ENCODE measurements around the gene TEDC1.

The TEDC1 gene

GRCh38 chr14:105497671-105498429 lies 6.8 kb downstream of the TEDC1 start:
- DNase-seq: peak; percentile 26

DNA sequence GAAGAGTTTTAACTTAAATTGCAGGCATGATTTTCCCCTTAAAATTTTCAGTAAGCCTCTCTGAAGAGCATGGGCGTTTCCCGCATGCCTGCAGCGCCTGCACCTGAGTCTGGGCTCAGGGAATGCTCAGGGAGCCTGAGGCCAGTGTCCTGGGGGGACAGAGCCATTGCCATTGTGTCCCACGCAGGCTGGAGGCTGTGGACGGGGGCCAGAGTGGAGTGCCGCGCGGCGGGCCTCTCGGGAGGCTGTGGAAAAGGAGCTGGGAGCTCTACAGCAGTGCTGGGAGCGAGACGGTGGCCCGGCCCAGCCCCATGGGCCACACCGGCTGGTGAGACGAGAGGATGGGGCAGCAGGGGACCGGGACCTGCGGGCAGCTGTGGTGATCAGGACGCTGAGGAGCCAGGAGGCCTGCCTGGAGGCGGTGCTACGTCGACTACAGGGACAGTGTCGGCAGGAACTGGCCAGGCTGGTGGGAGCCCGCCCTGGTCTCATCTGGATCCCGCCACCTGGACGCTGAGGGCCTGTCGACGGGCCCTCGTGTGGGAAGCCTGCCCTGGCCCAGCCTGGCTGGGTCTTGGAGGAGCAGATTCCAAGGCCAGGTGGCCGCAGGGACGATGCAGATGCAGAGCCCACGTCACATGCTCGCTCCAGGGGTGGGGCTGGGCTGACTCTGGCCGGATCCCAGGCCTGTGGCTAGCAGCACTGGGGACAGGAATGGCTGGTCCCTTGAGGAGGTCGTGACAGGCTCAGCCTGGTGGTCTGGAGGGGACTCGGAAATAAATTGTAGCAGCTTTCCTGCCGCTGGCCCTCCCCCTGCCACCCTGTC lies 7.6 kb downstream of the TEDC1 start:
- DNase-seq: peak; percentile 18

DNA sequence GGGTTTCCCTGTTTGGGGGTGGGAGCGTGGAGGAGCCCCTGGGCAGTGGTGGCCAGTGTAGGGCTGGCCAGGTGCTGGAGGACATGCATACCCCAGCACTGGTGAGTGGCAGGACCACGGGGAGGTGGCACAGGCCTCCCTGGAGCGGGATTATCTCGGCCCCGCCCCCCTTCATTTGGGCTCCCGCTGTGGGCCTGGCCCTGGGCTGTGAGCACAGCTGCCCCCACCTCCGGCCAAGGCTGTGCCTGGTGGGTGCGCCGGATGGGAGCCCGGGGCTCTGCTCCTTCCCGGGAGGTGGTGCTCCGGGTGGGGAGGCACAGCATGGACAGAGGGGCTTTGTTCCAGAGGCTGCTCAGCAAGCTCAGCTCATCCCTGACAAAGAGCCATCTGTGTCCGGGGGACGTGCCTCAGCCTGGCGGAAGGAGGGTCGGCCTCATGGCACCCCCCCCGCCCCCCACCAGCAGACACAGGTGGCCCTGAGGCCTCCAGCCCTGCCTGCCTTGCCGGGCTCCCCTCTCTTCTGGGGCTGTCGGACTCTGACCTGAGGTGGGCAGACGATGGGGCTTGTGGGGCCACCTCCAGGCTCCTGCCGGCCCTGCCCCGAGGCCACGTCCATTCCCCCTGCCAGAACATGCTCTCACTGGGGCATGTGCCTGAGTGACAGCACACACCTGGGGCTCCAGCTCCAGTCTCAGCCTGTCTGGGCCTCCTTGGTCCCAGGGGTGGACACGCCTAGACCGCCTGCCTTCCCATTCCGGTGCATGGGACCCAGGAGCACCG lies 8.4 kb downstream of the TEDC1 start:
- DNase-seq: peak; percentile 38

DNA sequence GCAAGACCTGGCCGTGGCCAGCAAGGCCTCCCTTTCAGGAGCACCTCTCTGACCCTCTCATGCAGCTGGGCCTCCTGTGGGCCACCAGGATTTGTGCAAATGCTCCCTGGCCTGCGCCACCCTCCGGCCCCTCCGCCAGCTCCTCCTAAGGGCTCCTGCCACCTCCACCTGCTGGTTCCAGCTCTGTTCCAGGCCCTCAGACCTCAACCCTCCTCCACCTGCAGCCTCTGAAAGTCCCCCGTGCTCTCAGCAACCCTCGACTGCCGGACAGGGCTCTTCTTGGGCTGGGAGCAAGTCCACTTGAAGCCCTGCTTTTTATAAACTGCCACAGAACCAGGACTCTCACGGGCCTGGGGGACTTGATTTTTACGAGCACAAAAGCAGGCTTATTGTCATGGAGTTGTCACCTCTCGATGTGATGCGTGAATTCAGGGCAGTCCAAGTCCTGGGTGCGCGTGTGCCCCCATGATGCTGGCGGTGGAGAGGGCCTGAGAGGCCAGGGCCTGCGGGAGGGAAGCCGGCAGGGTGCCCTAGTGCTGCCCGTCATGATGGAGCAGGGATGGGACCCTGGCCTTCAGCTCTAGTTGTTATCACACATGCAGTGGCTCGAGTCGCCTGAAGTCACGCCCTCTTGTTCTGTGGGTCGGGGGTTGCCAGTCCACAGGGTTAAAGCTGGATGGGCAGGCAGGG lies 9.1 kb downstream of the TEDC1 start:
- DNase-seq: peak; percentile 27

- DNase-seq: no peak
These were observed 9.7 kb downstream of the TEDC1 start for GRCh38 chr14:105500726-105501101.

DNA sequence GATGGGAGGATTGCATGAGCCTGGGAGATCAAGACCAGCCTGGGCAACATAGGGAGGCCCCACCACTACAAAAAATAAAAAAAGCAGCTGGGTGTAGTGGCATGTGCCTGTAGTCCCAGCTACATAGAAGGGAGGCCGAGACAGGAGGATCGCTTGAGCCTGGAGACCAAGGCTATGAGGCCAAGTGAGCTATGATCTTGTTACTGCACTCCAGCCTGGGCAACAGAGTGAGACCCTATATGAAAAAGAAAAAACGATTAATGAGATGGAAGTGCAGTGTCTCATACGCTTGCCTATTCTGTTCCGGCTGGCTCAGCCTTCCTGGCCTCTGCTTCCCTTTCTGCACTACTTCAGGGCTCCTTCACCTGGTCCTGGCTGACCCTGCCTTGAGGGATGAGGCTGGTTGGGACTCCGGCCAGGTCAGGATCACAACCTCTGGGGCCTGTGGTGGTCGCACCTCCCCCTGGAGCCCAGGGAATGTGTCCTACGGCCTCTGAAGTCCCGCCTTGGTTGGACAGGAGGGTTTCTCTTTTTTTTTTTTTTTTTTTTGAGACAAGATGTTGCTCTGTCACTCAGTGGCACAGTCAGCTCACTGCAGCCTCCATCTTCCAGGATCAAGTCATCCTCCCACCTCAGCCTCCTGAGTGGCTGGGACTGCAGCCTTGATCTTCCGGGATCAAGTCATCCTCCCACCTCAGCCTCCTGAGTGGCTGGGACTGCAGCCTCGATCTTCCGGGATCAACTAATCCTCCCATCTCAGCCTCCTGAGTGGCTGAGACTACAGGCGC lies 10.7 kb downstream of the TEDC1 start:
- peak; percentile 38 for DNase-seq

GRCh38 chr14:105502446-105503295 lies 11.6 kb downstream of the TEDC1 start:
- DNase-seq: peak; percentile 23

GRCh38 chr14:105503296-105503640 lies 12.2 kb downstream of the TEDC1 start:
- no peak for DNase-seq

DNA sequence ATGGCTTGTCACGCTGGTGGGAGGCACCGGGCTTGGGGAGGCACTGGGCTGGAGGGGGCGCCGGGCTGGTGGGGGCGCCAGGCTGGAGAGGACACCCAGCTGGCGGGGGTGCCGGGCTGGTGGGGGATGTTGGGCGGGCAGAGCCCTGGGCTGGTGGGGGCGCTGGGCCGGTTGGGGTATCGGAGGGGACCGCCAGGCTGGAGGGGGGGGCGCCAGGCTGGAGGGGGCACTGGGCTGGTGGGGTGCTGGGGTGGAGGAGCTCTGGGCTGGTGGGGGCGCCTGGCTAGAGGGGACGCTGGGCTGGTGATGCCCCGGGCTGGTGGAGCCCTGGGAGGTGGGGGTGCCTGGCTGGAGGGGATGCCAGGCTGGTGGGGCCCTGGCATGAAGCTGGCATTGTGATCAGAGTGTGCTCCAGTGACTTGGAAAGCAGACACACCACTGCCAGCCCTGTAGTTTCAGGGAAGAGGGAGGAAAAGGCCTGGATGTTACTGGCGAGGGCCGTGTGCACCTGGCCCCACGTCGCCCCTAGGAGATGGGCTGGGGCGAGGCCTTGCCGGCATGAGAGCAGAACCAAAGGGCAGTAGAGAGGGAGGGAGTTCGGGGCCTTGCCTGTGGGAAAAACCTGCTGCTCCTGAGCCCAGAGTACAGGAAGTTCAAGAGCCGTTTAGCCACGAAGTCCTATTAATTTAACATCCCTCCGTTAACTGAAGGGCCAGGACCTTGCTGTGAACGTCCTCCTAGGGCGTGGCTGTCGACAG lies 13.1 kb downstream of the TEDC1 start:
- DNase-seq: no peak

DNA sequence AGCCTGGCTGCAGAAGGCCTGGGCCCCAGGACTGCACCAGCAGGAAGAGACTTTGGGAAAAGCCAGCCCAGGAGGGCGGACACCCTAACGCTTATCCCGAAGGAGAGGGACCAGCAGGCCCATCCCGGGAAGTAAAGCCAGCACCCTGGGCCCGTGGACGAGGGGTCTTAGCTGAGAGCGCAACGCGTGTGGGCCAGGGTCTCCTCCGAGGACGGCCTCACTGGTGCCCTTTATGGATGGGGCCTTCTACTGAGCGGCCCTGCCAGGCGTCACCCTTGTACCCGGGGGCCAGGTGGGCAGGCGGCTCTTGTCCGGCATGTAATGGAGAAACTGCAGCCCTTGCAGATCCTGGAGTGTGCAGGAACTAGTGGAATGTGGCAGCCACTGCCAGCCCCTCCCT lies 14.1 kb downstream of the TEDC1 start:
- no peak for DNase-seq

GRCh38 chr14:105507247-105507646 lies 16.2 kb downstream of the TEDC1 start:
- no peak for DNase-seq

GRCh38 chr14:105508069-105508468 lies 17.0 kb downstream of the TEDC1 start:
- no peak for DNase-seq

DNA sequence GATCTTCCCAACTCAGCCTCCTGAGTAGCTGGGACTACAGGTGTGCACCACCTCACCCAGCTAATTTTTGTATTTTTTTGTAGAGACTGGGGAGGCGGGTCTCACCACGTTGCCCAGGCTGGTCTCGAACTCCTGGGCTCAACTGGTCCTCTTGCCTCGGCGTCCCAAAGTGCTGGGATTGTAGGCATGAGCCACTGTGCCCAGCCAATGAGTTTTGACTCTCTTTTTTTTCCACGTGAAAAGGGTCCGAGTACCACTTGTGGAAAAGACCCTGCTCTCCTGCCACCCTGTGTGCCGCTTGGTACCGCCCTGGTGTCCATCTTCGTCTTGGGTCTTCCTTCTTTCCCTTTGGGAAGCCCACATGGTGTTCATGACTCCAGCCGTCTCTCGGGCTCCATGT lies 17.6 kb downstream of the TEDC1 start:
- no peak for DNase-seq

DNA sequence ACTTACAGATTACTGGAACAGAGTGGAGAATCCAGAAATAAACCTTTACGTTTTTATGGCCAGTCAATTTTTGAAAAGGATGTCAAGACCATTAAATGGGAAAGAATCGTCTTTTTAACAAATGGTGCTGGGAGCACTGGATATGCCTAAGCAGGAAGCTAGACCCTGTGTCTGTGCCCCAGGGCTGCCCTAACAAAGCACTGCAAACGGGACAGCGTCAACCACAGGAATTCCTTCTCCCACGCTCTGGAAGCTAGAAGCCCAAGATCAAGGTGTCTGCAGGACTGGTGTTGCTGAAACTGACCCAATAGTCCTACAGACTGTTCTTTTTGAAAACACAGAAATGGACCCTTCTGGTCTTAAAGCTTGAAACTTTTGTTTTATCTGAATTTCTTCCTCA lies 26.1 kb downstream of the TEDC1 start:
- DNase-seq: no peak

DNA sequence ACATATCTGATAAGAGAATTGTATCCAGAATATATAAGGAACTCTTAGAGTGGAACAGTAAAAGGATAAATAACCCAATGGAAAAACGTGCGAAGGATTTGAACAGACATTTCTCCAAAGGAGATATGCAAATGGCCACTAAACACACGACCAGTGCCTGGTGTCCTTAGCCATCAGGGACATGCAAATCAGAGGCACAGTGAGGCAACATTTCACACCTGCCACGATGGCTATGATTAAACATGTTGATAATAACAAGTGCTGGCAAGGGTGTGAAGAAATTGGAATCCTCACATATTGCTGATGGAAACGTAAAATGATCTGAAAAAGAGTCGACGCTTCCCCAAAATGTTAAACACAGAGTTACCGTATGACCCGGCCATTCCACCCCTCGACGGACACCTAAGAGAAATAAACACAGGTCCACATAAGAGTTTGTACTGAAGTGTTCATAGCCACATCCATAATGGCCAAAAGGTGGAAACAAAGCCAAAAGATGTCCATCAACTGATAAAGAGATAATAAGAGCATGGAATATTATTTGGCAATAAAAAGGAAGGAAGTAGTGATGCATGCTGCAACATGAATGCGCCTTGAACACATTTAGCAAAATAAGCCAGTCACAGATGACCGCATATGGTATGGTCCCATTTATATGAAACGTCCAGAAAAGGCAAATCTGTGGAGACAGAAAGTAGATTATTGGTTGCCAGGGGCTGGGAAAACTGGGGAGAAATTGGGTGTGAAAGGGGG lies 29.1 kb downstream of the TEDC1 start:
- no peak for DNase-seq

DNA sequence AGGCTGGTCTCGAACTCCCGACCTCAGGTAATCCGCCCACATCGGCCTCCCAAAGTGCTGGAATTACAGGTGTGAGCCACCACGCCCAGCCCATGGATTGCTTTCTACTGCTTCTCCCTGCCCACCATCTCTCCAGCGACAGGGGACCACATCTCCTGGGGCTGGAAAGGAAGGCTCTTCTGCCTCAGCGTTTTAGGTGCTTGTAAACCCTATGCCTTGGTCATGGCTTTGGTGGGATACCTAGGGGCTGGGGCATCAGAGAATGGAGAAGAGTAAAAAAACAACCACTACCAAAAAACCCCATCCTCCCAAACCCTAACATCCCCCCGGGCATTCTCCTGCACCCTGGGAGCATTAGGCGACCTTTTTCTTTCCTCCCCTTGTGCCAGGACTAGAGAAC lies 34.3 kb downstream of the TEDC1 start:
- no peak for DNase-seq

- DNase-seq: peak; percentile 57
These were observed 35.1 kb downstream of the TEDC1 start, which contains the start of gene TMEM121 for GRCh38 chr14:105525861-105526775. Gene TMEM121 (plus strand): TSS chr14:105526583. CDS start chr14:105528835, 2,252 bp downstream.

DNA sequence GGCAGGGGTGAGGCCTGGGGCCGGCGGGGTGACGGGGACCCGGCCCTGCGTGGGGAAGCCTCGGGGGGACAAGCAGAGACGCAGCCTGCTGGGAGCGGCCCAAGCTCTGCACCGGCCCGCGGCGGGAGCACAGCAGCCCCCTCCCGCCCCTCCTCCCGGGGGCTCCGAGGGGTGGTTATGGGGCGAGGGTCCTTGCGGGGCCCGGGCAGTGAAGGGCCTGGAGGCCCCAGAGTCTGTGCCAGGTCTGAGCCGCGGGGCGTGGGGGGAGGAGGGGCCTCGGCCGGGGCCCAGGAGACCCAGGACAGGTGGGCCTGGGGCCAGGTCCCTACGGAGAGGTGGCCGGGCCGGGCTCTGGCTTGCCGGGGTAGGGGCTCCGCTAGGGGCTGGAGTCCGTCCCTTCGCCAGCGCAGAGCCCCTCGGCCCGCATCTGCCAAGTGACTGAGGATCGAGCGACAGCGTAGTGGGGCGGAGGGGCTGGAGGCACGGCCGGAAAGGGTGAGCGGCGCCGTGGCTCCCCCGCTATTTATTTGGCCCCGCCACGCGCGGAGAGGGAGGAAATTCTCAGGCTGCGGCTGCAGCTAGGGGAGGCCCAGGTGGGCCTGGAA lies 35.8 kb downstream of the TEDC1 start:
- DNase-seq: no peak
